Ovary (tissue), 9 donors: ENCODE data around the gene ZBTB45. TPM values are rescaled to one million over a fixed set of nuclear protein-coding genes. Genes with fewer than 3 reads are reported as not detected.
"Not testable (repeated sequence)": the region's sequence is repeated elsewhere in the genome, so short reads cannot be mapped to it uniquely, and the experiment has no call there.

Experiments used
- DNase-seq, 5 donors: peaks; one replicate each; pipeline ENCODE4 v3.0.0-alpha.2; 2019 to 2020
- H3K27ac ChIP-seq, 2 donors: fragments of 200-600 bp; one replicate each; pipeline versions ENCODE4 v1.5.1 to v1.8.0; 2019 to 2022
- H3K27me3 ChIP-seq: fragments of 200-600 bp; one replicate; pipeline ENCODE4 v1.8.0; 2022
- H3K36me3 ChIP-seq: fragments of 200-600 bp; sonication (generic); one replicate; pipeline ENCODE4 v1.5.1; 2019
- H3K4me1 ChIP-seq: one replicate; pipeline ENCODE4 v1.8.1; 2013; ENCODE audit warnings: mild to moderate bottlenecking, moderate library complexity; ENCODE audit not compliant: insufficient read depth
- H3K4me3 ChIP-seq: fragments of 200-600 bp; sonication (generic); one replicate; pipeline ENCODE4 v1.5.1; 2017
- H3K9me3 ChIP-seq, 2 donors: fragments of 200-600 bp in 1 of 2; sonication (generic) in 1 of 2; one replicate each; pipeline versions ENCODE4 v1.5.1 to v1.8.1; 2013 to 2019; ENCODE audit warnings: mild to moderate bottlenecking in 1 of 2, moderate library complexity in 1 of 2
- CTCF ChIP-seq, 3 donors: fragments of 450-650 bp in 2 of 3; fragments of 200-600 bp in 1 of 3; IDR thresholded peaks; one replicate each; pipeline versions ENCODE4 v1.5.1 to v1.8.0; 2016 to 2022; ENCODE audit warnings: antibody characterized with exemption in 3 of 3, mild to moderate bottlenecking in 1 of 3
- EP300 ChIP-seq: sonication (generic); formaldehyde crosslinking; IDR thresholded peaks from one replicate; pipeline ENCODE4 v1.6.1; 2017; ENCODE audit warnings: antibody characterized with exemption
- POLR2A ChIP-seq: fragments of 450-650 bp; IDR thresholded peaks from one replicate; pipeline ENCODE4 v1.6.1; 2017; ENCODE audit warnings: antibody characterized with exemption, mild to moderate bottlenecking, moderate library complexity
- WGBS, 3 donors: extraction: QIAGEN DNeasy Blood & Tissue Kit in 1 of 3; methylation state at CpG; one replicate each; pipeline versions ENCODE4 v1.1.5 to v1.1.7; 2013 to 2017; 5-methylcytosine and 5-hydroxymethylcytosine counted together
- intact Hi-C, 4 donors: fragments of 100-400 bp; cut with DNase I; formaldehyde crosslinking; loops; one replicate each; pipeline versions ENCODE4 v1.11.0 to v1.15.1; 2022 to 2023
- polyA plus RNA-seq, 2 donors: library from polyadenylated mRNA; stranded (reverse); fragments of 200-250 nt in 1 of 2; fragments of 350-450 nt in 1 of 2; fragmentation: Illumina TruSeq in 1 of 2; extraction: RNeasy Lipid Tissue Mini Kit (QIAGEN cat#74804) in 1 of 2; gene quantifications; one replicate each; pipeline ENCODE4 v1.2.3, GENCODE V29; 2013 to 2014
- total RNA-seq, 7 donors: library from RNA; depleted of rRNA in 2 of 7; stranded (reverse); fragments of >200 nt in 2 of 7; fragmentation: NEBNext Ultra II Directional in 3 of 7; extraction: Animal tissue kit (Norgen Biotek cat#: 25700) in 3 of 7; gene quantifications; one replicate each; pipeline versions ENCODE4 v1.1.0 to v1.2.4, GENCODE V29; 2016 to 2023
- donor health status: DM: no; HTN: no; CAD: no; lungs with moderate emphysema.
- donor health status: DM: no; HTN: no; CAD: no.
- donor health status: Bipolar disorder and iron deficiency.
- donor health status: DM: yes; HTN: yes; CAD: no.
- donor health status: DM: no; HTN: no; CAD: no.
- donor health status: DM: yes; HTN: yes; CAD: no.

ZBTB45 gene
- total and polyA plus RNA-seq, 9 donors: 1.1 to 23.3 (median 14.1) TPM

- no peak for TF ChIP-seq EP300
- no peak for TF ChIP-seq CTCF (IDR thresholded peaks at IDR 0.05)
- no peak for TF ChIP-seq POLR2A
Observed at GRCh38 chr19:58510084-58510862, 9.3 kb downstream of the ZBTB45 start.

GRCh38 chr19:58509731-58510083 is 9.9 kb downstream of the ZBTB45 start:
- H3K27ac ChIP-seq: no peak overlapping the region
- no peak for TF ChIP-seq CTCF (IDR thresholded peaks at IDR 0.05)
- no peak for TF ChIP-seq POLR2A
- no peak for TF ChIP-seq EP300
- intact Hi-C loops: no loop called here

More at GRCh38 chr19:58510084-58510862, 9.3 kb downstream of the ZBTB45 start:
- WGBS, 3 donors: 76 to 82% (median 81%) methylated on average over 8 of the region's 8 CpGs
- Histone ChIP-seq H3K36me3 (no peaks in the 10 kb centered on the region), H3K4me1 (peaks cover 3% of the 10 kb centered on the region), H3K27ac (no peak overlapping the region), H3K9me3 (no peaks in the 10 kb centered on the region), H3K4me3 (no peak overlapping the region), H3K27me3 (no peaks in the 10 kb centered on the region)
- no peak for DNase-seq
- intact Hi-C loops: no loop called here

GRCh38 chr19:58507602-58508223 is 11.9 kb downstream of the ZBTB45 start:
- H3K9me3 ChIP-seq, H3K4me3 ChIP-seq, intact Hi-C loops, H3K4me1 ChIP-seq, H3K36me3 ChIP-seq, DNase-seq, H3K27me3 ChIP-seq, H3K27ac ChIP-seq: not testable (repeated sequence)
- 68 to 84% (median 76%) methylated on average over 7 to 8 of the region's 8 CpGs for WGBS, 3 donors

More at GRCh38 chr19:58509731-58510083, 9.9 kb downstream of the ZBTB45 start:
- Histone ChIP-seq H3K27me3 (no peaks in the 10 kb centered on the region), H3K9me3 (no peaks in the 10 kb centered on the region), H3K4me1 (peaks cover 3% of the 10 kb centered on the region), H3K36me3 (no peaks in the 10 kb centered on the region), H3K4me3 (no peak overlapping the region)
- DNase-seq: no peak
- 83 to 89% (median 87%) methylated on average over 11 of the region's 11 CpGs for WGBS, 3 donors

GRCh38 chr19:58500242-58500641 is 19.4 kb downstream of the ZBTB45 start:
- intact Hi-C loops: no loop called here
- Histone ChIP-seq H3K27me3 (no peaks in the 10 kb centered on the region), H3K36me3 (no peaks in the 10 kb centered on the region), H3K4me3 (no peak overlapping the region), H3K9me3 (no peaks in the 10 kb centered on the region), H3K4me1 (peaks cover 5% of the 10 kb centered on the region), H3K27ac (no peak overlapping the region)
- TF ChIP-seq EP300 (no peak), POLR2A (no peak), CTCF (IDR thresholded peaks at IDR 0.05) (no peak)
- DNase-seq: peak in 1 of 5 donors; percentile 37
- WGBS, 3 donors: 88 to 92% (median 92%) methylated on average over 14 of the region's 14 CpGs
